MCF 10A (cell line): ENCODE data around the gene HNRNPH3. TPM values are rescaled to one million over a fixed set of nuclear protein-coding genes. Genes with fewer than 3 reads are reported as not detected.

Experiments
- BruUV-seq: library from RNA; stranded (reverse); fragments of 400-500 nt; replicated peaks from 2 replicates; lab custom pipeline; 2021; lab: Mats Ljungman, UMichigan
- CTCF ChIA-PET: fragments of 300-600 bp; sonication (Branson Sonifier 250); formaldehyde crosslinking; extraction: SDS; loops from one replicate; lab custom pipeline; 2021; ENCODE audit warnings: antibody characterized with exemption, inconsistent platforms; lab: Yijun Ruan, JAX
- POLR2A ChIA-PET: fragments of 300-600, 350-650 bp; sonication (Branson Sonifier 250); formaldehyde crosslinking; extraction: SDS; loops from one replicate; lab custom pipeline; 2020; ENCODE audit warnings: antibody characterized with exemption, inconsistent platforms; lab: Yijun Ruan, JAX
- DNase-seq: peaks from one replicate; pipeline ENCODE4 v3.0.0-alpha.2; 2018; ENCODE audit not compliant: unreplicated experiment
- H3K27ac Mint-ChIP-seq: one replicate; pipeline ENCODE4 v1.8.0; 2022; ENCODE audit warnings: mild to moderate bottlenecking, low read depth, mixed read lengths; ENCODE audit not compliant: unreplicated experiment
- H3K27me3 Mint-ChIP-seq: one replicate; pipeline ENCODE4 v1.8.0; 2022; ENCODE audit warnings: mixed read lengths; ENCODE audit not compliant: insufficient read depth, unreplicated experiment
- H3K36me3 Mint-ChIP-seq: one replicate; pipeline ENCODE4 v1.8.0; 2022; ENCODE audit warnings: mild to moderate bottlenecking, moderate library complexity, mixed read lengths; ENCODE audit not compliant: insufficient read depth, unreplicated experiment
- H3K4me1 Mint-ChIP-seq: one replicate; pipeline ENCODE4 v1.8.0; 2022; ENCODE audit warnings: mixed read lengths; ENCODE audit not compliant: insufficient read depth, unreplicated experiment
- H3K4me3 Mint-ChIP-seq: one replicate; pipeline ENCODE4 v1.8.0; 2022; ENCODE audit warnings: mild to moderate bottlenecking, moderate library complexity, mixed read lengths; ENCODE audit not compliant: unreplicated experiment
- H3K9me3 Mint-ChIP-seq: one replicate; pipeline ENCODE4 v1.8.0; 2022; ENCODE audit warnings: mixed read lengths; ENCODE audit not compliant: unreplicated experiment
- CTCF ChIP-seq: fragments of 200-600 bp; IDR thresholded peaks from one replicate; pipeline ENCODE4 v1.8.0; 2022; ENCODE audit warnings: antibody characterized with exemption, mild to moderate bottlenecking; ENCODE audit not compliant: unreplicated experiment
- intact Hi-C: fragments of 100-400 bp; cut with micrococcal nuclease; formaldehyde crosslinking; loops from 2 replicates; pipeline ENCODE4 v1.14.1; 2022
- total RNA-seq: library from RNA; stranded (reverse); gene quantifications from 2 replicates; pipeline ENCODE4 v1.2.3, GENCODE V29; 2022

HNRNPH3 gene
- total RNA-seq, 1 experiment from 2014 or later = 216 TPM

DNA sequence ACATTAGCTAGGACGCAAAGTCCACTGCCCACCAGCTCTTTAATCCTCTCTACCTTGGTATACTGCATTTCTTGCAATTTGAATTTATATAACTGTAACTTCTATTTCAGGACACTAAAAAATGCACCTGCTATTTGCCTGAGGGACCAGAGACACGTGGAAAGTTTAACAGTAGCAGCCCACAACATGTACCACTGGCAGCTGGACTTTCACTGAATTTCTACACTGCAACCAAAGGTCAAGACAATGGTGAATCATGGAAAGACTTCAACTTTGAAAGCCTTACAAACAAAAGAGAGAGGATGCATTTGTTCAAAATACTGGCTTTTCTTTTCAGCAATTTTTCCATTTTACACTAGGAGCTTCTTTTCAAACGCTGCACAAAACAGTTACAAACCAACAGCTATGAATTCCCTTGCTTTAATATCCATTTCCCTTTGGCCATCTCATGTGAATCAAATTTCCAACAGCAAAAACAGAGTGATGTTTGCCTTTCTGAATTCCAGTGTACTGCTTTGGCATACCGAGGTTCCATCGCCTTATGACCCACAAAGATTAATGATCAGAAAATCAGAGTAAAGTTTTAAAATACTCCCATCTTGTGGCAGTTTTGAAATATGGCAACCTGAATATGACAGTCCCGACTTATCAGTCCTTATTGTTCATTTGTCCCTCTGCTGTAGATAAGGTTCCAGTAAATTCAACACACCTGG, 29.9 kb upstream of the HNRNPH3 start:
- H3K4me1 Mint-ChIP-seq = no peaks in the 10 kb centered on the region
- no peaks in the 10 kb centered on the region for H3K36me3 Mint-ChIP-seq
- intact Hi-C loops = loop anchor here (1.0 to 5.0 kb wide), 3 partner anchors 90 to 445 kb away; no protein-coding TSS in a partner anchor
- no peak overlapping the region for H3K27ac Mint-ChIP-seq
- no peaks in the 10 kb centered on the region for H3K27me3 Mint-ChIP-seq
- TF ChIP-seq CTCF = peak; percentile 56
- no peak overlapping the region for H3K4me3 Mint-ChIP-seq
- peak; percentile 58 for DNase-seq
- BruUV-seq = no TSS peak
- ChIA-PET POLR2A (interaction anchor here (1.1 to 2.8 kb wide), 5 partner anchors 12 to 219 kb away, joined by 3 to 13 read pairs (median 3); no protein-coding TSS in a partner anchor), CTCF (interaction anchor here (0.6 to 6.8 kb wide), 47 partner anchors 9 to 448 kb away, joined by 3 to 168 read pairs (median 4); no protein-coding TSS in a partner anchor)
- H3K9me3 Mint-ChIP-seq = no peaks in the 10 kb centered on the region

- ChIA-PET CTCF (interaction anchor here (0.6 to 6.8 kb wide), 36 partner anchors 8 to 449 kb away, joined by 3 to 168 read pairs (median 6); no protein-coding TSS in a partner anchor), POLR2A (interaction anchor here (1.1 to 2.8 kb wide), 5 partner anchors 12 to 219 kb away, joined by 3 to 13 read pairs (median 4); partner anchors contain the start of genes HNRNPH3 and PBLD)
- no peak overlapping the region for H3K4me3 Mint-ChIP-seq
Measured at GRCh38 chr10:68302503-68302823, 29.4 kb upstream of the HNRNPH3 start.

DNA sequence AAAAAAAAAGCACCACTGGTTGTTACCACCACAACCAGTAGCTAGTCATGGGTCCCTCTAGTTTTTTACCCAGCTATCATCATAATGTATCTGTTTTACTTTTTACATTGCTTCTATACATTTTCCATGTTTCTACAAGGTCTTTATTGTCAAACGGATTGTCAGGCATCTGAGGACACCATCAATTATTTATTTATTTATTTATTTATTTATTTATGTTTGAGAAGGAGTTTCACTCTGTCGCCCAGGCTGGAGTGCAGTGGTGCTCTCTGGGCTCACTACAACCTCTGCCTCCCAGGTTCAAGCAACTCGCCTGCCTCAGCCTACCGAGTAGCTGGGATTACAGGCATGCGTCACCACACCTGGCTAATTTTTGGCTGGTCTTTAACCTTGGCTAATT, 29.0 kb upstream of the HNRNPH3 start:
- Mint-ChIP-seq H3K9me3 (no peaks in the 10 kb centered on the region), H3K36me3 (no peaks in the 10 kb centered on the region), H3K4me3 (no peak overlapping the region), H3K27ac (no peak overlapping the region), H3K27me3 (no peaks in the 10 kb centered on the region), H3K4me1 (no peaks in the 10 kb centered on the region)
- ChIA-PET CTCF (interaction anchor here (0.6 to 6.8 kb wide), 31 partner anchors 8 to 449 kb away, joined by 3 to 168 read pairs (median 6); no protein-coding TSS in a partner anchor), POLR2A (interaction anchor here (0.5 to 2.8 kb wide), 4 partner anchors 11 to 137 kb away, joined by 3 to 13 read pairs (median 4); partner anchors contain the start of genes HNRNPH3 and PBLD)
- TF ChIP-seq CTCF = no peak
- intact Hi-C loops = loop anchor here (1.0 to 5.0 kb wide), 3 partner anchors 91 to 446 kb away; no protein-coding TSS in a partner anchor
- BruUV-seq = no TSS peak
- DNase-seq = no peak

More at GRCh38 chr10:68302503-68302823, 29.4 kb upstream of the HNRNPH3 start:
- Mint-ChIP-seq H3K36me3 (no peaks in the 10 kb centered on the region), H3K9me3 (no peaks in the 10 kb centered on the region), H3K27me3 (no peaks in the 10 kb centered on the region), H3K4me1 (no peaks in the 10 kb centered on the region), H3K27ac (no peak overlapping the region)
- TF ChIP-seq CTCF = no peak
- DNase-seq = no peak
- BruUV-seq = no TSS peak
- intact Hi-C loops = loop anchor here (1.0 to 5.0 kb wide), 3 partner anchors 90 to 445 kb away; no protein-coding TSS in a partner anchor

GRCh38 chr10:68303849-68304412, 27.9 kb upstream of the HNRNPH3 start:
- CTCF ChIA-PET = interaction anchor here (0.6 to 6.8 kb wide), 8 partner anchors 11 to 483 kb away, joined by 3 to 168 read pairs (median 10); no protein-coding TSS in a partner anchor
- Mint-ChIP-seq H3K4me1 (no peaks in the 10 kb centered on the region), H3K4me3 (no peak overlapping the region), H3K27me3 (no peaks in the 10 kb centered on the region), H3K27ac (no peak overlapping the region), H3K36me3 (no peaks in the 10 kb centered on the region), H3K9me3 (no peaks in the 10 kb centered on the region)
- intact Hi-C loops = loop anchor here (5.0 kb wide), 1 partner anchor 447 kb away; no protein-coding TSS in a partner anchor
- no peak for DNase-seq
- no TSS peak for BruUV-seq
- TF ChIP-seq CTCF = no peak
- POLR2A ChIA-PET = interaction anchor here (1.9 to 2.8 kb wide), 2 partner anchors 28 to 91 kb away, joined by 6 to 13 read pairs; partner anchors contain the start of genes HNRNPH3 and PBLD
